K562 (cell line): Measurements from ENCODE around the gene COQ2. TPM values are rescaled to one million over a fixed set of nuclear protein-coding genes. Genes with fewer than 3 reads are reported as not detected.
A peak's percentile ranks its signal among the peaks of the same experiment; 100 is the strongest.

ENCODE experiments used
- ATAC-seq: fragments of 200-7000 bp; cut with Tn5 transposase; 3 replicates; pipeline ENCODE4 v1.9.1; 2020; ENCODE audit warnings: moderate library complexity
- BruUV-seq: library from RNA; stranded (reverse); fragments of 400-500 nt; replicated peaks from 2 replicates; lab custom pipeline; 2021; lab: Mats Ljungman, UMichigan
- CTCF ChIA-PET: fragments of 300-600 bp; formaldehyde crosslinking; extraction: SDS; loops from one replicate; lab custom pipeline; 2021; ENCODE audit warnings: low intra/inter-chr PET ratio; lab: Yijun Ruan, JAX
- POLR2A ChIA-PET: fragments of 300-600, 350-650 bp; sonication (Branson Sonifier 250); formaldehyde crosslinking; extraction: SDS; loops from one replicate; lab custom pipeline; 2021; ENCODE audit warnings: antibody characterized with exemption, inconsistent platforms; lab: Yijun Ruan, JAX
- DNase-seq, 4 experiments: peaks; one replicate each; pipeline versions ENCODE4 v3.0.0 to v3.0.0-alpha.2; 2011 to 2018; ENCODE audit warnings: low spot score in 3 of 4, mixed read lengths in 3 of 4; ENCODE audit errors: extremely low read depth in 1 of 4
- FAIRE-seq: peaks from 2 replicates; lab custom pipeline; 2011; peaks lifted over from hg19 to GRCh38; lab: Jason Lieb, UNC
- H2AFZ ChIP-seq: 2 replicates; pipeline ENCODE4 v1.6.0; 2011; ENCODE audit warnings: low read depth, low read length, control low read depth, inconsistent platforms
- H3K27ac ChIP-seq: fragments of 200-600 bp; 3 replicates; pipeline ENCODE4 v1.8.0; 2011; ENCODE audit warnings: low read depth, mild to moderate bottlenecking, control low read depth, inconsistent platforms, low read length, moderate library complexity, mixed read lengths; ENCODE audit errors: extremely low read depth
- H3K27me3 ChIP-seq, 2 experiments: fragments of 300-600 bp in 1 of 2; 2 replicates in 1 of 2; 3 replicates in 1 of 2; pipeline versions ENCODE4 v1.6.0 to v1.8.0; 2011; ENCODE audit warnings: inconsistent platforms in 2 of 2, low read length in 2 of 2, mild to moderate bottlenecking in 1 of 2, mixed read lengths in 1 of 2, moderate library complexity in 1 of 2; ENCODE audit not compliant: control insufficient read depth in 2 of 2, insufficient read depth in 2 of 2
- H3K36me3 ChIP-seq: fragments of 300-600 bp; 3 replicates; pipeline ENCODE4 v1.8.0; 2011; ENCODE audit warnings: mild to moderate bottlenecking, low read length, inconsistent platforms; ENCODE audit not compliant: control insufficient read depth, insufficient read depth
- H3K4me1 ChIP-seq, 2 experiments: fragments of 200-600 bp in 1 of 2; replicated peaks in 1 of 2; 2 replicates in 1 of 2; 3 replicates in 1 of 2; pipeline versions ENCODE4 v1.5.1 to v1.8.0; 2011; ENCODE audit warnings: inconsistent platforms in 2 of 2, low read length in 2 of 2, mild to moderate bottlenecking in 1 of 2, mixed read lengths in 1 of 2, moderate library complexity in 1 of 2; ENCODE audit not compliant: control insufficient read depth in 2 of 2, insufficient read depth in 2 of 2
- H3K4me2 ChIP-seq: 2 replicates; pipeline ENCODE4 v1.6.1; 2011; ENCODE audit warnings: low read length, control low read depth, inconsistent platforms, mixed read lengths; ENCODE audit not compliant: insufficient read depth
- H3K4me3 ChIP-seq: fragments of 200-600 bp; sonication (generic), shearing (Covaris generic); 2 replicates; pipeline ENCODE4 v1.5.1; 2016; ENCODE audit warnings: control low read depth, inconsistent platforms
- H3K79me2 ChIP-seq: fragments of 200-600 bp; 3 replicates; pipeline ENCODE4 v1.8.0; 2011; ENCODE audit warnings: low read length, inconsistent platforms; ENCODE audit not compliant: control insufficient read depth, insufficient read depth
- H3K9ac ChIP-seq, 2 experiments: 2 replicates each; pipeline versions ENCODE4 v1.6.0 to v1.6.1; 2011; ENCODE audit warnings: low read depth in 2 of 2, low read length in 2 of 2, control low read depth in 1 of 2, inconsistent platforms in 1 of 2, mild to moderate bottlenecking in 1 of 2, mixed read lengths in 1 of 2; ENCODE audit not compliant: insufficient read depth in 1 of 2
- H3K9me1 ChIP-seq: one replicate; pipeline ENCODE4 v1.6.0; 2011; ENCODE audit warnings: inconsistent platforms, mild to moderate bottlenecking, low read length, moderate library complexity; ENCODE audit not compliant: control insufficient read depth, insufficient read depth
- H3K9me3 ChIP-seq: replicated peaks from 2 replicates; pipeline ENCODE4 v1.5.1; 2011; ENCODE audit warnings: low read depth, low read length, inconsistent platforms; ENCODE audit not compliant: control insufficient read depth, insufficient read depth
- H4K20me1 ChIP-seq: replicated peaks from 2 replicates; pipeline ENCODE4 v1.6.1; 2011; ENCODE audit warnings: low read length, inconsistent platforms, mixed read lengths; ENCODE audit not compliant: control insufficient read depth, insufficient read depth
- ARNT ChIP-seq, 2 experiments: fragments of 450-650 bp; IDR thresholded peaks; 2 replicates each; pipeline ENCODE4 v1.6.1; 2016; ENCODE audit warnings: mild to moderate bottlenecking in 1 of 2
- KDM5B ChIP-seq: fragments of 200-600 bp; sonication (generic); IDR thresholded peaks from 2 replicates; pipeline ENCODE4 v1.6.1; 2012; ENCODE audit warnings: low read depth, mild to moderate bottlenecking, moderate library complexity, low read length, control low read depth, inconsistent platforms; ENCODE audit not compliant: insufficient replicate concordance
- NCOA1 ChIP-seq: fragments of 450-650 bp; IDR thresholded peaks from 2 replicates; pipeline ENCODE4 v1.6.1; 2016; ENCODE audit warnings: low read depth
- OTX1 ChIP-seq: fragments of 450-650 bp; formaldehyde crosslinking; IDR thresholded peaks from 2 replicates; pipeline ENCODE4 v1.4.0; 2022; ENCODE audit warnings: mild to moderate bottlenecking
- PATZ1 ChIP-seq: fragments of 250-450 bp; sonication (Bioruptor Pico); IDR thresholded peaks from 2 replicates; pipeline ENCODE4 v1.5.0; 2020; ENCODE audit warnings: mild to moderate bottlenecking, borderline replicate concordance
- PREB ChIP-seq: sonication (generic); formaldehyde crosslinking; IDR thresholded peaks from 2 replicates; pipeline ENCODE4 v1.8.1; 2023; ENCODE audit warnings: mild to moderate bottlenecking, missing genetic modification reagents
- RAD51 ChIP-seq: fragments of 450-650 bp; IDR thresholded peaks from 2 replicates; pipeline ENCODE4 v1.7.1; 2016; ENCODE audit warnings: low read depth, mild to moderate bottlenecking, borderline replicate concordance
- SIX5 ChIP-seq, 2 experiments: IDR thresholded peaks; 2 replicates each; pipeline ENCODE4 v1.6.1; 2011; ENCODE audit warnings: low read length in 2 of 2, borderline replicate concordance in 1 of 2, low read depth in 1 of 2, mild to moderate bottlenecking in 1 of 2, moderate library complexity in 1 of 2; ENCODE audit not compliant: insufficient read depth in 1 of 2
- SP2 ChIP-seq: IDR thresholded peaks from 2 replicates; pipeline ENCODE4 v1.6.1; 2011; ENCODE audit warnings: mild to moderate bottlenecking, low read depth, low read length, moderate library complexity; ENCODE audit not compliant: poor library complexity, severe bottlenecking; ENCODE audit errors: extremely low read depth
- WHSC1 ChIP-seq: IDR thresholded peaks from one replicate; pipeline ENCODE4 v1.6.1; 2012; ENCODE audit warnings: low read length, control low read depth, inconsistent platforms
- ZBTB12 ChIP-seq: fragments of 250-450 bp; sonication (Bioruptor Pico); IDR thresholded peaks from 2 replicates; pipeline ENCODE4 v1.4.0; 2020
- ZNF212 ChIP-seq: fragments of 450-650 bp; formaldehyde crosslinking; IDR thresholded peaks from 2 replicates; pipeline ENCODE4 v1.4.0; 2020; ENCODE audit warnings: mild to moderate bottlenecking
- ZNF280A ChIP-seq: fragments of 450-650 bp; IDR thresholded peaks from 2 replicates; pipeline ENCODE4 v1.6.1; 2018; ENCODE audit warnings: mild to moderate bottlenecking, low read depth; ENCODE audit not compliant: partially characterized antibody
- ZNF316 ChIP-seq: fragments of 450-650 bp; IDR thresholded peaks from 2 replicates; pipeline ENCODE4 v1.6.1; 2016
- ZSCAN32 ChIP-seq: fragments of 450-650 bp; formaldehyde crosslinking; IDR thresholded peaks from 2 replicates; pipeline ENCODE4 v1.4.0; 2020; ENCODE audit warnings: mild to moderate bottlenecking, moderate library complexity
- WGBS: fragments of 100-300 bp; shearing (Covaris generic); methylation state at CpG from one replicate; pipeline ENCODE4 v1.1.6; 2016; ENCODE audit warnings: low coverage, mixed read lengths; ENCODE audit not compliant: insufficient coverage; ENCODE audit errors: missing lambda C conversion rate; 5-methylcytosine and 5-hydroxymethylcytosine counted together
- in situ Hi-C: fragments of 300-500 bp; cut with MboI; formaldehyde crosslinking; loops from 4 replicates; pipeline ENCODE4 v1.15.0; 2018; ENCODE audit warnings: inconsistent platforms, mixed read lengths
- intact Hi-C: fragments of 100-400 bp; cut with micrococcal nuclease; formaldehyde crosslinking; loops from 2 replicates; pipeline ENCODE4 v1.14.2; 2022
- polyA plus RNA-seq, 8 experiments: library from polyadenylated mRNA; depleted of rRNA in 4 of 8; stranded (reverse) in 5 of 8; unstranded in 3 of 8; fragments of >200 nt; fragmentation: Nextera tagmentation in 2 of 8; fragmentation: Illumina TruSeq in 1 of 8; extraction: Ambion mirVana in 2 of 8; extraction: Trizol in 1 of 8; gene quantifications; 2 replicates each; pipeline versions ENCODE4 v1.2.1 to v1.2.3, GENCODE V29; 2011 to 2014; ENCODE audit warnings: inconsistent platforms in 1 of 8, missing spikeins in 1 of 8
- total RNA-seq, 7 experiments: library from RNA; depleted of rRNA in 6 of 7; stranded (reverse); fragments of >200 nt in 6 of 7; fragmentation: Illumina TruSeq in 2 of 7; extraction: Trizol in 2 of 7; gene quantifications; 2 replicates each; pipeline versions ENCODE4 v1.2.1 to v1.2.3, GENCODE V29; 2011 to 2021; ENCODE audit warnings: low replicate concordance in 1 of 7

The COQ2 gene
- total and polyA plus RNA-seq, 9 of the 15 experiments (the other 6 are each of a cell fraction or from before 2014, with no cell fraction given): 1.9 to 13.5 (median 11.8) TPM

GRCh38 chr4:83323136-83323535, 38.5 kb upstream of the COQ2 start (continued):
- TF ChIP-seq SIX5 (IDR thresholded peaks at IDR 0.05; ENCODE audit: borderline replicate concordance in 1 of 2, insufficient read depth in 1 of 2, low read depth in 1 of 2, low read length in 2 of 2) (no peak), WHSC1 (no peak), SP2 (no peak)

- ChIA-PET POLR2A (no interaction called here), CTCF (interaction anchor here (0.6 kb wide), 1 partner anchor 319 kb away, joined by 3 read pairs; no protein-coding TSS in a partner anchor)
- Histone ChIP-seq H3K4me3 (no peak overlapping the region), H3K79me2 (no peaks in the 10 kb centered on the region), H3K27ac (no peak overlapping the region), H3K36me3 (no peaks in the 10 kb centered on the region), H3K4me2 (no peak overlapping the region), H3K9me1 (no peaks in the 10 kb centered on the region), H3K9ac (peak overlapping the region in 1 of 2 experiments; percentile 28; a peak in 1 of 4 replicates), H3K27me3 (peaks cover 28 to 33% of the 10 kb centered on the region in 2 experiments; a peak in 4 of 5 replicates), H3K9me3 (no peaks in the 10 kb centered on the region), H2AFZ (no peak overlapping the region), H3K4me1 (no peaks in the 10 kb centered on the region), H4K20me1 (no peaks in the 10 kb centered on the region)
- intact Hi-C loops (no loop called here), in situ Hi-C loops (no loop called here)
- DNase-seq: no peak
- 3% methylated on average over 5 of the region's 5 CpGs for WGBS
- no peak for ATAC-seq
- no peak for FAIRE-seq
- no TSS peak for BruUV-seq
- TF ChIP-seq ZNF212 (CRISPR knock-in tag) (no peak), PREB (CRISPR knock-in tag) (no peak), RAD51 (no peak), KDM5B (no peak), ZNF280A (no peak), NCOA1 (no peak), ARNT (IDR thresholded peaks at IDR 0.05) (no peak), ZNF316 (no peak), ZSCAN32 (CRISPR knock-in tag) (no peak), ZBTB12 (CRISPR knock-in tag) (no peak), PATZ1 (CRISPR knock-in tag) (no peak), OTX1 (no peak)
These were observed 36.0 kb upstream of the COQ2 start for GRCh38 chr4:83320548-83320947.
